GM19099 (cell line): ENCODE data around the gene AQP12B.

Experiments
- POLR2A ChIP-seq: IDR thresholded peaks from 3 replicates; pipeline ENCODE4 v1.6.1; 2011; ENCODE audit warnings: low read depth; ENCODE audit not compliant: insufficient read length; ENCODE audit errors: extremely low read depth

AQP12B gene

DNA sequence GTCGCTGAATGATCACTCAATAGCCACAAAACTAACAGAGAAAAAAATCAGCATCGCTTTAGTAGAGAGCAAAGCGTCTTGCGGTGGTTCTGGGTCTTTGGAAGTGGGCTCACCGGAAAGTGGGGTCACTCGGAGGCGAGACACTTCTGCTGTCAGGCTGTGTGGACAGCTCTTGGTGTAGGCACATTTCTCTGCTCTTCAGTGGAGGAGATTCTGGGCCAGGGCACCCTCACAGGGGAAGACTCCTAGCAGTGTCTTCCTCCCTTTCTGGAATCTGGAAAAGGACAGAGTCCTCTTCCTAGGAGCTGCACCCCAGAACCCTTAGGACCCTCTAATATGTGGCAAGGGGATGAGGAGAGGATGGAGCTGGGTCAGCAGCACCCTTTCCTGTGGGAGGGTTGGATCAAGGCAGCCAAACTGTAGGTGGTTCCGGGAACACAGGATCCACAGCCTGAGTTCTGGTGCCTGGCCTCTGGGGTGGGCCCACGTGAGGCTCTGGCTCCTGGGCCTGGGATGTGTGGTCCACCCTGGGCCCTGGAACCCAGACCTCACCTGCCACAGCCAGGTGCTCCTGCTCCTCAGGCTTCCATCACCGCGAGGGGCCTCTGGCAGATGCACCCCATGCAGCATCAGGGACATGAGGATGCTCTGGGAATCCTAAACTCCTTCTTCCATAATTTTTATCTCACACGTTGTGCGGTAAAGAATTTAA is 32.3 kb downstream of the AQP12B start:
- no peak for TF ChIP-seq POLR2A

DNA sequence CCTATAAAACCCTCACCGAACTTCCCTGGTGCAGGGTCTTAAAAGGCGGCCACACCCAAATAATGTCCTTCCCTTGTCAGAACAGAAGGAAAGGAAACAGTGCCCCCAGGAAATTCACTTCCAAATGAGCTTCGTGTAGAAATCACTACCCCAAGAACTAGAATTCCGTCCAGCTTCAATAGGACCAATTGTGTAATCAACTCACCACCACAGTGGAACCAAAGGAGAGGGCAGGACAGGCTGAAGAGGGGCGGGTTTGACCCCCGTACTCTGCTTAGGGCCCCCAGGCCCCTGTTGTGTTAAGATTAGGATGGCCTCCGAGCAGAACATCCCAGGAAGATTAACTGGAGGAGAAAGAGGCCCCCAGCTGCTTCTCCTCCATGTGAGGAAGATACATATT is 33.4 kb downstream of the AQP12B start:
- TF ChIP-seq POLR2A: no peak

DNA sequence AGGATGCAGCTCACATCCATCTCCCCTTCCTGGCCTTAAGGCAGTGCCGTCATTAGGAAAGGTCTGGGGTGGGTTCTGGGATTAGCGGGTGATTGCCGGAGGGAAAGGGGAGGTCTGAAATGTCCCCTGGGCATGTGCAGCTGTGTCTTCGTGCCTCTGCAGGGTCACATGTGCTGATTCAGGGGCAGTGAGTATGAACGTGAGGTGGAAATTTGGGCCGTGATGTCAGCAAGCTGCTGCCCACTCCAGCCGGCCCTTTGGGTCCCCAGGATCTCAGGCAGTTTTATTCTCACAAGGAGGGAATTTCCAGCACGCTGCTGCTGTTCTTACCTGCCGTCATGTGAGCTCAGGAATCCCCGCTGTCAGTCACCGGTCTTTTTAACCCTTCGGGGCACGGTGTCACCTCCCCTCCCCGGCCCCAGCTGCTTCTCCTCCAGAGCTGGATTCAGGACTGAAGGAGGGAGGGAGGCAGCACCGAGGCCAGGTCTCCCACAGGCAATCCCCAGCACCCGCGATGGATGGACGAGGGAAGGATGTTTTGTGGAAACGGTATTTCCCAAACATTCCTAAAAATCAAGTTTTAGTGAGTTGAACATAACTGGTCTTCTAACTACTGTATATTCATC is 33.9 kb downstream of the AQP12B start:
- no peak for TF ChIP-seq POLR2A

GRCh38 chr2:240648155-240648649 is 34.5 kb downstream of the AQP12B start:
- TF ChIP-seq POLR2A: no peak

- no peak for TF ChIP-seq POLR2A
These were observed 35.1 kb downstream of the AQP12B start for GRCh38 chr2:240647503-240648154.

- TF ChIP-seq POLR2A: no peak
These were observed 35.7 kb downstream of the AQP12B start for GRCh38 chr2:240646900-240647502.

- TF ChIP-seq POLR2A: no peak
These were observed 36.3 kb downstream of the AQP12B start for GRCh38 chr2:240646176-240646899.

DNA sequence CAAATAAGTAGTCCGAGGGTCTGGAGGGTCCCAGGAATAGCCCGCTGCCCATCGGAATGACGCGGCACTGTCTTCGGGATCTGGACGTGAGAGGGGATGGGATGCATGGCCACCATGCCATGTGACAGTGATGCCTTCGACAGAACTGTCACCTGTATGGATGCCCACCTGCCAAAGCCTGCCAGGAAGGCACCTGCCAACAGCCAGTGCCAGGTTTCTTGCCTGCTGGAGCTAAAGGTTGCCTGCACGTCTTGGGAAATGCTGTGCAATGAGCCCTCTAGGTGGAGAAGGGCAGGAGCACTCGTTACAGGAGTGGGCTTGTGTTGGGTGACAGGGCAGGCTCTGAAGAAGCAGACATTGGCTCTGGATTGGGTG is 36.9 kb downstream of the AQP12B start:
- TF ChIP-seq POLR2A: no peak

DNA sequence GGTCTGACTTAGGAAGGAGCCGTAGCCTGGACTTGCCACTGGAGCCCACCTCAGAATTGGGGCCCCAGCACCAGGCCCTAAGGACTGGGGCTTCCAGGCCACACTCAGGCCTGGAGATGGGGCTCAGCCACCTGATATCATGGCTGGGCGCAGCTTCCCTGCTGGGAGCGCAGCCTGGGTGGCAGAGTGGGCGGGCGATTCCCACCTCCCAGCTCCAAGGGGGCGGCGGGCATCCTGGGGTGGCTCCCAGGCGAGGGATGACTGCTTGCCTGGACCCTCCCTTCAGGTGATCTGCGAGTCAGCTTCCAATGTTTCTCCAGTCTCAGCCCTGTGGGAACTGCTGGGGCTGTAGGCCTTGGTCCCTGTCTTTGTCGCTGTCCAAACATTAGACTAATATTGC is 37.3 kb downstream of the AQP12B start:
- no peak for TF ChIP-seq POLR2A

GRCh38 chr2:240644859-240645301 is 37.8 kb downstream of the AQP12B start:
- TF ChIP-seq POLR2A: no peak

DNA sequence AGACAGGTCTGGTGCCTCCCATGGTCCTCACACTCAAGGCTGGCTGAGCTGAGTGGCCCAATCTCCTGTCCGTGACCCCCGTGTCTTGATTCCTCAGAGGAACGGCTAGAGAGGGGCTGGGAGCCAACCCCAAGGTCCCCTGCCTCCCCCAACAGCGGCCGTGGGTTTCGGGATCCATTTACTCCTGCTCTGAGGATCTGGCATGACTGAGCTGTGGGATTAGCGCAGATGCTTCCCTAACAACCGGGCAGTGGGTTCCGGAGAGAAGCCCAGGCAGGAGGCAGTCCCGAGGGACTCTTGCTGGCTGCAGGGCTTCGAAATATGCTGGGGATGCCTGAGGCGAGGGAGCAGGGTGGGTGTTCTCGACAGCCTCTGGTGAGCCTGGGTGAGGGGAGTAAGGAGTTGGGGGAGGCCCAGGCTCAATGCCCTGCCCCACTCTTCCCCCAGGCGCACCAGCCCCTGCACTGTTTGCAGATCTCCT is 38.5 kb downstream of the AQP12B start:
- TF ChIP-seq POLR2A: no peak

DNA sequence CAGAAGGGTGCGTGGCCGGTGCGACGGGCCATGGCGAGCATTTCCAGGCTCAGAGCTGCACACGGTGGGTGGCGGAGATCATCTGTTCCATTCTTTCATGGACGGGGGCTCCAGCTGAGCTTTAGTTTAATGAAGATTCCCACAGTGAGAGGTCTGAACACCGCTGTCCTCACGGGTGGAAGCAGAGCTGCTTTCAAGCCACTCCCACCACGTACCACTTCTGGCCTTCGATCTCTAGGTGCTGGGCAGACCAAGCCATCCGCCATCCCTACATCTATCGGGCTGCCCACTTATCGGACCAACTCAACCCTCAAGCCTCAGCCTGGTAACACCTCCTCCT is 38.9 kb downstream of the AQP12B start:
- no peak for TF ChIP-seq POLR2A

- TF ChIP-seq POLR2A: no peak
These were observed 39.4 kb downstream of the AQP12B start for GRCh38 chr2:240643093-240643810.

- no peak for TF ChIP-seq POLR2A
These were observed 39.9 kb downstream of the AQP12B start for GRCh38 chr2:240642806-240643092.
